ENCODE results near the gene DIDO1. TPM values are rescaled to one million over a fixed set of nuclear protein-coding genes. Genes with fewer than 3 reads are reported as not detected.

Gene DIDO1
- total RNA-seq, 1 experiment from 2014 or later: 85.9 TPM

- Histone ChIP-seq H2BK120ac (ENCODE audit: low read depth, low read length, poor library complexity, severe bottlenecking) (no peak overlapping the region), H4K20me1 (ENCODE audit: control insufficient read depth, insufficient read depth, insufficient read length) (no peaks in the 10 kb centered on the region), H3K18ac (ENCODE audit: insufficient read length, low read depth, low read length) (no peak overlapping the region), H3K79me2 (ENCODE audit: insufficient read depth, low read length) (no peaks in the 10 kb centered on the region), H2AK5ac (ENCODE audit: insufficient read length, low read length) (no peak overlapping the region), H2BK12ac (ENCODE audit: insufficient read length, low read depth, low read length) (no peak overlapping the region), H2BK5ac (ENCODE audit: insufficient read length, low read length) (no peak overlapping the region), H3K27ac (ENCODE audit: insufficient read length, low read depth, low read length) (no peak overlapping the region), H3K4me2 (ENCODE audit: insufficient read depth, insufficient read length, low read length) (no peak overlapping the region), H3K9ac (ENCODE audit: extremely low read depth, insufficient read length, low read length) (no peak overlapping the region), H4K91ac (ENCODE audit: insufficient read length, low read depth, low read length) (no peak overlapping the region), H3K27me3 (ENCODE audit: insufficient read depth, low read length) (no peaks in the 10 kb centered on the region), H2BK20ac (ENCODE audit: low read depth, low read length, poor library complexity, severe bottlenecking) (no peak overlapping the region), H2BK15ac (ENCODE audit: low read depth, low read length) (no peak overlapping the region), H3K14ac (ENCODE audit: insufficient read depth, low read length) (no peak overlapping the region), H3K4ac (ENCODE audit: low read depth, low read length) (no peak overlapping the region), H4K5ac (ENCODE audit: insufficient read length, low read depth, low read length) (no peak overlapping the region), H4K8ac (replicated peaks; ENCODE audit: insufficient read length, low read depth, low read length) (no peak overlapping the region), H3K56ac (ENCODE audit: insufficient read length, low read depth, low read length) (no peak overlapping the region), H3K23me2 (ENCODE audit: insufficient read length, low read depth, low read length, poor library complexity, severe bottlenecking) (no peaks in the 10 kb centered on the region), H2AFZ (ENCODE audit: low read length) (no peak overlapping the region), H3K23ac (ENCODE audit: insufficient read length, low read depth, low read length) (no peak overlapping the region), H3K79me1 (ENCODE audit: insufficient read depth, low read depth, low read length, poor library complexity, severe bottlenecking) (no peaks in the 10 kb centered on the region), H3K4me1 (ENCODE audit: insufficient read depth, low read length) (no peaks in the 10 kb centered on the region), H3K9me3 (ENCODE audit: control insufficient read depth, low read depth, low read length) (no peaks in the 10 kb centered on the region), H3T11ph (ENCODE audit: low read length) (no peak overlapping the region)
- Mint-ChIP-seq H3K27ac (no peak overlapping the region), H3K4me3 (no peak overlapping the region), H3K9me3 (no peaks in the 10 kb centered on the region), H3K36me3 (ENCODE audit: insufficient read depth in 1 of 3, low read depth in 3 of 3) (peaks cover 2 to 24% (median 7%) of the 10 kb centered on the region in 3 experiments; a peak in 4 of 7 replicates), H3K4me1 (peaks cover 0 to 7% of the 10 kb centered on the region in 2 experiments; a peak in 1 of 4 replicates), H3K27me3 (ENCODE audit: low read depth) (no peaks in the 10 kb centered on the region)
- WGBS (ENCODE audit: extremely low coverage, insufficient read length, low lambda C conversion rate): no CpG with 5 or more reads among the region's 8 CpGs
- TF ChIP-seq, protein P1, sequence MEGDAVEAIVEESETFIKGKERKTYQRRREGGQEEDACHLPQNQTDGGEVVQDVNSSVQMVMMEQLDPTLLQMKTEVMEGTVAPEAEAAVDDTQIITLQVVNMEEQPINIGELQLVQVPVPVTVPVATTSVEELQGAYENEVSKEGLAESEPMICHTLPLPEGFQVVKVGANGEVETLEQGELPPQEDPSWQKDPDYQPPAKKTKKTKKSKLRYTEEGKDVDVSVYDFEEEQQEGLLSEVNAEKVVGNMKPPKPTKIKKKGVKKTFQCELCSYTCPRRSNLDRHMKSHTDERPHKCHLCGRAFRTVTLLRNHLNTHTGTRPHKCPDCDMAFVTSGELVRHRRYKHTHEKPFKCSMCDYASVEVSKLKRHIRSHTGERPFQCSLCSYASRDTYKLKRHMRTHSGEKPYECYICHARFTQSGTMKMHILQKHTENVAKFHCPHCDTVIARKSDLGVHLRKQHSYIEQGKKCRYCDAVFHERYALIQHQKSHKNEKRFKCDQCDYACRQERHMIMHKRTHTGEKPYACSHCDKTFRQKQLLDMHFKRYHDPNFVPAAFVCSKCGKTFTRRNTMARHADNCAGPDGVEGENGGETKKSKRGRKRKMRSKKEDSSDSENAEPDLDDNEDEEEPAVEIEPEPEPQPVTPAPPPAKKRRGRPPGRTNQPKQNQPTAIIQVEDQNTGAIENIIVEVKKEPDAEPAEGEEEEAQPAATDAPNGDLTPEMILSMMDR (conservative IDR thresholded peaks at IDR 0.05): no peak
- DNase-seq: no peak
These were observed 35.5 kb upstream of the DIDO1 start for GRCh38 chr20:62961799-62962198.
